ENCODE data around the gene NMNAT3.
"Not testable (repeated sequence)": the region's sequence is repeated elsewhere in the genome, so short reads cannot be mapped to it uniquely, and the experiment has no call there.

NMNAT3 gene

GRCh38 chr3:139634111-139634635 lies 43.6 kb downstream of the NMNAT3 start:
- DNase-seq (ENCODE audit: low spot score), result no peak

DNA sequence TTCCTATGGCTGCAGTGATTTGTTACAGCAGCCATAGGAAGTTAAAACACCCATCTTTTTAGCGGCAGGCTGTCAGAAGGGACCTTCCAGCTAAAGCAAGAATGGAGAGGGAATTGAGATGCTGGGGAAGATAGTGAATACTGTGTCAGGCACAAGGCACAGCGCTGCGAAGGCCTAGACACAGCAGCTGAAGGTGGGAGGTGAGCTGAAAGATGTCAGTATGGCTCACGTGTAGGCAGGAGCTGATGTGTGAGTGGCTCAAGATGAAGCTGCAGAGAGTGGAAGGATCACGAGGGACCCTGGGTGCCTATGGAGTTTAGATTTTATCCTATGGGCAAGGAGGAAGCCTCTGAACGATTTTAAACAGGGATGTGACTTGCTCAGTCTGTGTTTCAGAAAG lies 44.3 kb downstream of the NMNAT3 start:
- no peak for DNase-seq (ENCODE audit: low spot score)

DNA sequence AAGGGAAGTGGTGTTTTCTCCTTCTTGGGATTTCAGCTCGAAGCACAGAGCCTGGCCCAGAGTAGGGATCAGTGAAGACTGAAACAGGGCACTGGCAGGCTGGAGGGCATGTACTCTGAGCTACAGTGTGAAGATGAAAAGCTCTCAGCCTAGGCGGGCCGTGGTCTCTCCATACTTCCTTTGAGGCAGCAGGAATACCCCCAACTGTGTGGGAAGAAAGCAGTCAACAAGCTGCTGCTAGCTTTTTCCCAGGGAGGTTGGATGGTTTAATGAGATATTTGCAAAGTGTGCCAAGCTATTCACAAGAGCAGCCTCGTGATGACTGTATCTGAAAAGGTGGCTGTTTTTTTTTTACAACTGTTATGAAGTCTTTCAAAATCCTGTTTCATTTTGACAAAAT lies 47.2 kb downstream of the NMNAT3 start:
- DNase-seq (ENCODE audit: low spot score), result no peak

DNA sequence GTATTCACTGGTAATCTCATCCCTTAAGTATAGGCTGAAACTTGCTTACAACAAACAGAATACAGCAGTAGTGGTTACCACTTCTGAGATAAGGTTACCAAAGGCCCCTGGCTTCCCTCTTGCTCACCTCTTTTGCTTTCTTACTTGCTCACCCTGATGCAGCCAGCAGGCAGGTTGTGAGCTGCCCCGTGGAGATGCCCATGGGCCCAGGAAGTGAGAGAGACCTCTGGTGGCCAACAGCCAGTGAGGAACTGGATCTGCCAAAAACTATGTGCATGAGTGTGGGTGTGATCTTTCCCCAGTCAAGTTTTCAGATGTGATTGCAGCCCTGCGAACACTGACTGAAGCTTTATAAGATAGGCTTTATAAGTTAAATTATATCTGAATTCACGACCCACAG lies 48.7 kb downstream of the NMNAT3 start:
- DNase-seq (ENCODE audit: low spot score), result no peak

DNA sequence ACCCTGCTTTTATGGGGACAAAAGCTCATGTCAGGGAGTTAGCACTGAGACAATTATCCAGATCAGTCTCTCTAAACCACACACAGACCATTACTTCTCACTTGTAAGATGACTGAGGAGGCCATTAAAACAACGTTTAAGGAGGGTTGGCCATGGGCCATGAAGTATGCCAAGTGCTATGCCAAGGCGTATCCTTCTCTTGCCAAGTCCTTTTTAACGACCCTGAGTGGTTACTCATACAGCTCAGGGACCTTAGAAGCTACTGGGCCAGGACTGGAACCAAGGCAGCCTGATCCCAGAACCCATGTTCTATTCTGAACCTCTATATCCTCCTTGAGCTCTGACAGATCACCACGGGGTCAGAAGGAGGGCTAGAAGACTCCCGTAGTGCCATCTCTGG lies 50.0 kb downstream of the NMNAT3 start:
- DNase-seq (ENCODE audit: low spot score), result no peak

DNA sequence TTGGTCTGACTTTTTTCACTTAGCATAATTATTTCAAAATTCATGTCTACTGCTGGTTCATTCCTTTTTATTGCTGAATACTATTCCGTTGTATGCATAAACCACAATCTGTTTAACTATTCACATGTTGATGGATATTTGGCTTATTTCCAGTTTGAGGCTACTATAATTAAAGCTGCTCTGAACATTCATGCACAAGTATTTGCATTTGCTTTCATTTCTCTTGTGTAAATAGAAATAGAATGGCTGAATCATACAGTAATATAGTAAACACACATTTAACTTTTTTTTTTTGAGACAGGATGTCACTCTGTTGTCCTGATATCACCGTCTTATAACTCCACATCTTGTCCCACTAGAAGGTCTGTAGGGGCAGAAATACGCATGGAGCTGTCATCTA lies 57.3 kb downstream of the NMNAT3 start:
- no peak for DNase-seq (ENCODE audit: low spot score)

DNA sequence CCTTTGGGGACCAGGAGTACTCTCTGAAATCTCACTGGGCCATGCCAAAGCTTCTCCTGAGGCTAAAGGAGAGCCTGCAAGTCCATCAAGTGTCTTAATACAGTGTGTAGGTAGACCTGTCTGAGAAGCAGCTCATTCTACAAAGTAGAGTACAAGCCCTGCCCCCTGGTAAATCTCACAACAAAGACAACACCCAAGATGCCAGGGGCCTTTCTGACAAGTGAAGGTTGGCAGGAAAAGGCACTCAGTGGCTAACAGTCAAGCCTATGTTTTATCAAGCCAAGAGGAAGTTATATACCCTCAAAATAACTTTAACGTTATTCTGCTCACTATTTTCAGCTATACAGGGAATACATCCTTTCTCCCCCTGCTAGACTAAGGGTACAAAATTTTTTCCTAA lies 58.3 kb downstream of the NMNAT3 start:
- no peak for DNase-seq (ENCODE audit: low spot score)

DNA sequence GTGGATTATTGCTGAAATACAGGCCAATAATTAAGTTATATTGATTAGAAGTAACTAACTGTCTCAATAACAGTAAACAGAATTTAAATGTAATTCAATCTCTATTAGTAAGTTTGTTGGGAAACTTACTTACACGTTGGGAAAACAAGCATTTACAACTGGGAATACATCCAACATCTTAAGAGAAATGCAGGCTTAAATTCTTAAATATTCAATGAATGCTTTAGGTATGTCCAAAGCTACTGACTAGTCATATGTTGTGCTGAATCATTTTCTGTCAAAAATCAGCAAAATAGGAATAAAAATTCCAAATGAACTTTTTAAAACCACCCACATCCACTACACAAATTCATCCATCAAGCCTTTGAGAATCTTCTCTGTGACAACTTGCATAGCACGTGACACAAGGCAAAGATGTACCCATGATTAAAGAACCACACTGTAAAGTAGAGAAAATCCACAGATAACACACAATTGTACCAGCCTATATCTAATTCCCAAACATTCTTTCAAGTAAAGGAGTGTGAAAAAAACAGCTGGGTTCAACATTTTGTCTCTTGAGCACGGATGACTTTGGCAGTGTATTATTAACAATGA lies 60.0 kb downstream of the NMNAT3 start:
- no peak for DNase-seq (ENCODE audit: low spot score)

- no peak for DNase-seq (ENCODE audit: low spot score)
Observed at GRCh38 chr3:139611528-139611927, 66.2 kb downstream of the NMNAT3 start.

- no peak for DNase-seq (ENCODE audit: low spot score)
Observed at GRCh38 chr3:139610886-139611285, 66.9 kb downstream of the NMNAT3 start.

DNA sequence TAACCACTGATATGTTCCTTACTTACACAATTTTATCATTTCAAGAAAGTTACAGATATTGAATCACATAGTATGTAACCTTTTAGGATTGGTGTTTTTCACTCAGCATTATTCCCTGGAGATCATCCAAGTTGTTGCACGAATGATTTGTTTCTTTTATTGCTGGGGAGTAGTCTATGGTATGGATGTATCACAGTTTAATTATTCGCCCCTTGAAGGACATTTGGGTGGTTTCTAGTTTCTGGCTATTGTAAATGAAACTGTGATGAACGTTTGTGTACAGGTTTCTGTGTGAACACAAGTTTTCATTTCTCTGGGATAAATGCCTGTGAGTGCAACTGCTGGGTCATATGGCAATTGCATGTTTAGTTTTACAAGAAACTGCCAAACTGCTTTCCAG lies 68.8 kb downstream of the NMNAT3 start:
- DNase-seq (ENCODE audit: low spot score), result no peak

GRCh38 chr3:139608108-139608380 lies 69.7 kb downstream of the NMNAT3 start:
- DNase-seq (ENCODE audit: low spot score), result no peak

GRCh38 chr3:139607257-139608107 lies 70.3 kb downstream of the NMNAT3 start:
- DNase-seq (ENCODE audit: low spot score), result no peak

DNA sequence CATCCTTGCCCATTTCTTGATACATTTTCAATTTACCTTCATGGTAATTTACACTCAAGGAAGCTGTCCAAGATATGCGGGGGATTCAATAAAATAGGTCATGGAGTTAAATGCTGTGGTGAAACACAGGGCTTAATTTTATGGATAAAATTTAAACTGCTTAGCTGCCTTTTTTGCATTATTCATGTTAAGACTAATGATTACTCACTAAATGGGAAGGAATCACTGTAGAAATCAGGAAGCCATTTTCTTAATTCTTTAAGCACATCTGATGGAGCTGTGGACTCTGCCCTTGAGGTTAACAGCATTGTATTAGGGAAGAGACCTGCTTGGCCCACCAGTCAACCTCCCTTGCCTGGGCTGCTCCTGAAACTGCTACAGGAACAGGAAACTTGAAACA lies 75.8 kb downstream of the NMNAT3 start:
- no peak for DNase-seq (ENCODE audit: low spot score)

DNA sequence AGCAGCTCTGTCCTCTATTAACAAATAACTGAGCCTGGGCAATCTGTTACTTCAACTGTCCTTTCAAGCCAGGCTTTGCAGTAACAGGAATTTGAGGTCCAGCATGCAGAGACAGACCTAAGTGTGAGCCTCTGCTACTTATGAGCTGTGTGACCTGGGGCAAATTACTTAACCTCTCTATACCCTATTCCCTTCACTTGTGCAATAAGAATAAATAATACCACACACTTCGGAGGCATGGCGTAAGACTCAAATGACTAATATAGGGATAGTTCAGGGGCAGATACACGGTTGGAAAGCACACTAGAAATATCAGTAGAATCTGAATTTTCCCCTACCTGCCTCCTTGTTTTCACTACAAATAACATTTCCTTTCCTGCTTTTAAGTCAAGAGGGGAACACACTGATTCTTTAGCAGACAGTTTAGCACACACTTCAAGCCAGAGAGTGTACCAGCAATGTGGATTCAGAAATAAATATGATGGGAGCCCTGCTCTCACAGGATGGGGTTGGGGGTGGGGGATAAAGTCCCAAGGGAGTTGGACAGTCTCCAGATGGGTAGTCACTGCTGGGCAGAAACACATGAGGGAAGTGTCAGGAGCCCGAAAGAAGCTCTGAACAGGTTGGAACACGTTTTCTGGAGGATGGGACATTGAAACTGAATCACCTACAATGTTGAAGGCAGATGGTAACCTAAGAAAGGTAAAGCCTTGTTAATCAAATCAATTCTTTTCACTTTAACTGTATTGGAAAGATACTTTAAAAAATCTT lies 76.4 kb downstream of the NMNAT3 start:
- DNase-seq (ENCODE audit: low spot score), result no peak

GRCh38 chr3:139597947-139598346 lies 79.8 kb downstream of the NMNAT3 start:
- DNase-seq (ENCODE audit: low spot score), result no peak

GRCh38 chr3:139591186-139591585 lies 86.6 kb downstream of the NMNAT3 start:
- not testable (repeated sequence) for DNase-seq (ENCODE audit: low spot score)

- DNase-seq (ENCODE audit: low spot score), result no peak
Observed at GRCh38 chr3:139588450-139588849, 89.3 kb downstream of the NMNAT3 start.

GRCh38 chr3:139587797-139588196 lies 90.0 kb downstream of the NMNAT3 start:
- DNase-seq (ENCODE audit: low spot score), result no peak

- no peak for DNase-seq (ENCODE audit: low spot score)
Observed at GRCh38 chr3:139586420-139587017, 91.3 kb downstream of the NMNAT3 start.

DNA sequence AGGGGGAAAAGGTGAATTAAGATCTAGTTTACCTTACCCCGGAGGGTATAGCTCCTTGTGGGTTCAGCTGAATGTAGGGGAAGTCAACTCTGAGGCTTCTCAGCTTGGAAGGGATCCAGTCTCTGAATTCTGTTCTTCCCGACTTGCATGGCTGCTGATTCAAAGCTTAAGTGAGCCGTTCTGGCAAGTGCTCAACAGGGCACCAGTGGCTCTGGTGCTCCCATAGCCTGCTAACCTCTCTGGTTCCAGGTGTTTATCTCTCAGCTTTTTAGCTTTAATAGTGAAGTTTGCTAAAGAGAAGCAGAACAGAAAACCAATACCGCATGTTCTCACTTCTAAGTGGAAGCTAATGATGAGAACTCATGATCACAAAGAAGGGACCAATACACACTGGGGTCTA lies 92.0 kb downstream of the NMNAT3 start:
- DNase-seq (ENCODE audit: low spot score), result no peak

GRCh38 chr3:139583651-139584050 lies 94.1 kb downstream of the NMNAT3 start:
- not testable (repeated sequence) for DNase-seq (ENCODE audit: low spot score)

DNA sequence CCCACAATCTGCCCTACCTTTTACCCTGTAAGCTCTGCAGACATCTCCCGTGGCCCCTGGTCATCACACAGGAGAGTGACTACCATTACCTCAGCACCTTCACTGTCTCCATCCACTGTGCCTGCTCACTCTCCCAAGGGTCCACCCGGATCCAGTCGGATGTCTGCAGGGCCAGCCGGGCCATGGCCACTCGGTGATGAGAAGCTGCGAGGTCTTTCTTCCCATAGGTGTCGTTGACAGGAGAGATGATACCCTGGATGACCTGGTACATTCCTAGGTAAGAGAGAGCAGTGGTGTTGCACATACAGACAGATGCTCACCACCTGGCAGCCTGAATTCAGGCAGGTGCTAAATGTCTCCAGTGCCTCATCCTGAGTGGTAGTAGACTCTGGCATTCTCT lies 99.0 kb downstream of the NMNAT3 start:
- DNase-seq (ENCODE audit: low spot score), result no peak
